Measurements from ENCODE around the gene PRKACB. TPM values are rescaled to one million over a fixed set of nuclear protein-coding genes. Genes with fewer than 3 reads are reported as not detected.

The PRKACB gene
- total RNA-seq, 2 experiments from 2014 or later: 49.7 to 52.4 TPM

DNA sequence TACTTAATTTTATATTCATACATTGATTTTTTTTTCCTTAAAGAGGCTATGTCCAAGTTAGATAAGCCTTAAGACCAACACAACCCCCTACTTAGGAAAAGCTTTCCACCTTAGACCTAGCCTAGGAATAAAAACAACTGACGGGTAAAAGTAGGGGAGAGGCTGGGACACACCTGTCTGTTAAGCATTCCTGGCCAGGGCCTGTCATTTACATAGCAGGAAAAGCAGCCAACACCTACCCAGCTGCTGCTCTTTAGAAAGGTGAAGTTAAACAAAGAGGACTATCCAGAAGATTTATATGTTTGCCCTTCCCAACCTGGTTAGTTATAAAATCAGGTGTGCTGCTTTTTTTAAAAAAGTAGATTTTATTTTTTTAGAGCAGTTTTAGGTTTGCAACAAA is 128.3 kb downstream of the PRKACB start:
- ATAC-seq (ENCODE audit: poor library complexity) (no peak), DNase-seq (no peak)
- Mint-ChIP-seq H3K27me3 (no peaks in the 10 kb centered on the region), H3K4me1 (ENCODE audit: low read depth) (peaks cover 16% of the 10 kb centered on the region), H3K36me3 (ENCODE audit: low read depth) (no peaks in the 10 kb centered on the region), H3K9me3 (no peaks in the 10 kb centered on the region), H3K27ac (peak overlapping the region; percentile 55), H3K4me3 (no peak overlapping the region)
- Histone ChIP-seq H3K27ac (ENCODE audit: low read depth in 1 of 2, low read length in 2 of 2) (no peak overlapping the region), H3K4me1 (ENCODE audit: insufficient read depth, low read length) (peaks cover 12% of the 10 kb centered on the region), H3K36me3 (ENCODE audit: insufficient read depth, low read length) (no peaks in the 10 kb centered on the region), H3K27me3 (ENCODE audit: control insufficient read depth in 1 of 2, insufficient read depth in 2 of 2, low read length in 2 of 2) (no peaks in the 10 kb centered on the region), H3K4me3 (ENCODE audit: low read length) (no peak overlapping the region), H3K9me3 (ENCODE audit: control insufficient read depth in 1 of 2, insufficient read depth in 1 of 2, low read length in 2 of 2) (no peaks in the 10 kb centered on the region)
- intact Hi-C loops (cut with DNase I, micrococcal nuclease): no loop called here
- no peak for TF ChIP-seq CTCF (IDR thresholded peaks at IDR 0.05)
- POLR2A ChIA-PET: interaction anchor here (1.3 kb wide), 1 partner anchor 27 kb away, joined by 3 read pairs; no protein-coding TSS in a partner anchor
- CTCF ChIA-PET: no interaction called here

GRCh38 chr1:84277343-84278059 is 133.4 kb downstream of the PRKACB start:
- POLR2A ChIA-PET: no interaction called here

DNA sequence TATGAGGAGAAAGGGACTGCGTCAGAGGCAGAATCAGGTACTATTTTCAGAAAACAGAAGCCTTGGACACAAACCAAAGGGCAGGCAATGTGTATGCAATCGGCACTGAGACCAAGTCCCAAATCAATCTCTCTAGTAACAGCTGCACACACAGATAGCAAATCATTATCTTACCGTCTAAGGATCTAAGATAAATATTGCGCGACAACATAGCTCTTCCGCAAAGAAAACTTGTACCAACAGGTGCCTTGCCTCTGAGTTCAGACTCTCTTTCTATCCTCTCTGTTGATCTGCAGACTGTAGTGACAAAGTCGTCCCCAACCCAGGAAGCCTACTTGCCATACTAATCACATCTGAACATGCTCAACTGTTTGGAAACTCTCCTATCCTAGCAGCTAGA is 134.8 kb downstream of the PRKACB start:
- Histone ChIP-seq H3K27me3 (ENCODE audit: control insufficient read depth in 1 of 2, insufficient read depth in 2 of 2, low read length in 2 of 2) (no peaks in the 10 kb centered on the region), H3K4me3 (ENCODE audit: low read length) (no peak overlapping the region), H3K36me3 (ENCODE audit: insufficient read depth, low read length) (no peaks in the 10 kb centered on the region), H3K27ac (ENCODE audit: low read depth in 1 of 2, low read length in 2 of 2) (no peak overlapping the region), H3K9me3 (ENCODE audit: control insufficient read depth in 1 of 2, insufficient read depth in 1 of 2, low read length in 2 of 2) (no peaks in the 10 kb centered on the region), H3K4me1 (ENCODE audit: insufficient read depth, low read length) (no peaks in the 10 kb centered on the region)
- no peak for TF ChIP-seq CTCF (IDR thresholded peaks at IDR 0.05)
- Mint-ChIP-seq H3K4me3 (no peak overlapping the region), H3K27ac (no peak overlapping the region), H3K9me3 (no peaks in the 10 kb centered on the region), H3K36me3 (ENCODE audit: low read depth) (no peaks in the 10 kb centered on the region), H3K4me1 (ENCODE audit: low read depth) (no peaks in the 10 kb centered on the region), H3K27me3 (no peaks in the 10 kb centered on the region)
- ChIA-PET POLR2A (no interaction called here), CTCF (no interaction called here)
- DNase-seq (no peak), ATAC-seq (ENCODE audit: poor library complexity) (no peak)
- intact Hi-C loops (cut with DNase I, micrococcal nuclease): no loop called here

More at GRCh38 chr1:84277343-84278059, 133.4 kb downstream of the PRKACB start:
- Mint-ChIP-seq H3K4me3 (no peak overlapping the region), H3K9me3 (no peaks in the 10 kb centered on the region), H3K4me1 (ENCODE audit: low read depth) (no peaks in the 10 kb centered on the region), H3K36me3 (ENCODE audit: low read depth) (no peaks in the 10 kb centered on the region), H3K27me3 (no peaks in the 10 kb centered on the region), H3K27ac (no peak overlapping the region)
- CTCF ChIA-PET: no interaction called here
- DNase-seq (no peak), ATAC-seq (ENCODE audit: poor library complexity) (no peak)
- no peak for TF ChIP-seq CTCF (IDR thresholded peaks at IDR 0.05)
- no peaks in the 10 kb centered on the region for H3K36me3 ChIP-seq (ENCODE audit: insufficient read depth, low read length)
- intact Hi-C loops (cut with DNase I, micrococcal nuclease): no loop called here
- no peaks in the 10 kb centered on the region for H3K27me3 ChIP-seq (ENCODE audit: control insufficient read depth in 1 of 2, insufficient read depth in 2 of 2, low read length in 2 of 2)
- H3K27ac ChIP-seq (ENCODE audit: low read depth in 1 of 2, low read length in 2 of 2): no peak overlapping the region
- H3K9me3 ChIP-seq (ENCODE audit: control insufficient read depth in 1 of 2, insufficient read depth in 1 of 2, low read length in 2 of 2): no peaks in the 10 kb centered on the region
- no peaks in the 10 kb centered on the region for H3K4me1 ChIP-seq (ENCODE audit: insufficient read depth, low read length)
- no peak overlapping the region for H3K4me3 ChIP-seq (ENCODE audit: low read length)

Measured in CD4-positive, alpha-beta T cell (primary cell).